ENCODE results near the gene LMX1B.
"Not testable (repeated sequence)": the region's sequence is repeated elsewhere in the genome, so short reads cannot be mapped to it uniquely, and the experiment has no call there.

The LMX1B gene

GRCh38 chr9:126578029-126578428 is 35.7 kb upstream of the LMX1B start:
- no peaks in the 10 kb centered on the region for H3K4me1 ChIP-seq (ENCODE audit: control insufficient read depth in 1 of 2, insufficient read depth in 1 of 2, low read depth in 1 of 2, low read length in 1 of 2)
- peaks cover 67% of the 10 kb centered on the region for H3K27me3 ChIP-seq
- no peaks in the 10 kb centered on the region for H3K36me3 ChIP-seq
- no peak for TF ChIP-seq CTCF (IDR thresholded peaks at IDR 0.05)
- H3K27ac ChIP-seq: no peak overlapping the region
- H3K4me3 ChIP-seq (ENCODE audit: low read depth in 1 of 2, low read length in 1 of 2): no peak overlapping the region
- no peaks in the 10 kb centered on the region for H3K9me3 ChIP-seq

GRCh38 chr9:126580319-126580718 is 33.4 kb upstream of the LMX1B start:
- H3K4me1 ChIP-seq (ENCODE audit: control insufficient read depth in 1 of 2, insufficient read depth in 1 of 2, low read depth in 1 of 2, low read length in 1 of 2); H3K4me3 ChIP-seq (ENCODE audit: low read depth in 1 of 2, low read length in 1 of 2); H3K36me3 ChIP-seq; H3K9me3 ChIP-seq; H3K27ac ChIP-seq: not testable (repeated sequence)
- H3K27me3 ChIP-seq: peaks cover 69% of the 10 kb centered on the region

GRCh38 chr9:126581893-126582292 is 31.8 kb upstream of the LMX1B start:
- Histone ChIP-seq H3K36me3 (no peaks in the 10 kb centered on the region), H3K27me3 (peaks cover 79% of the 10 kb centered on the region), H3K9me3 (no peaks in the 10 kb centered on the region), H3K4me3 (ENCODE audit: low read depth in 1 of 2, low read length in 1 of 2) (no peak overlapping the region), H3K27ac (no peak overlapping the region), H3K4me1 (ENCODE audit: control insufficient read depth in 1 of 2, insufficient read depth in 1 of 2, low read depth in 1 of 2, low read length in 1 of 2) (no peaks in the 10 kb centered on the region)
- TF ChIP-seq CTCF (IDR thresholded peaks at IDR 0.05): no peak

- H3K4me1 ChIP-seq (ENCODE audit: control insufficient read depth in 1 of 2, insufficient read depth in 1 of 2, low read depth in 1 of 2, low read length in 1 of 2): no peaks in the 10 kb centered on the region
- H3K9me3 ChIP-seq: no peaks in the 10 kb centered on the region
- no peak overlapping the region for H3K4me3 ChIP-seq (ENCODE audit: low read depth in 1 of 2, low read length in 1 of 2)
- TF ChIP-seq CTCF (IDR thresholded peaks at IDR 0.05): no peak
- H3K27me3 ChIP-seq: peaks cover 80% of the 10 kb centered on the region
- no peak overlapping the region for H3K27ac ChIP-seq
- H3K36me3 ChIP-seq: no peaks in the 10 kb centered on the region
Observed at GRCh38 chr9:126582427-126582826, 31.3 kb upstream of the LMX1B start.

- H3K9me3 ChIP-seq: no peaks in the 10 kb centered on the region
- no peaks in the 10 kb centered on the region for H3K4me1 ChIP-seq (ENCODE audit: control insufficient read depth in 1 of 2, insufficient read depth in 1 of 2, low read depth in 1 of 2, low read length in 1 of 2)
- H3K4me3 ChIP-seq (ENCODE audit: low read depth in 1 of 2, low read length in 1 of 2): no peak overlapping the region
- no peaks in the 10 kb centered on the region for H3K36me3 ChIP-seq
- no peak for TF ChIP-seq CTCF (IDR thresholded peaks at IDR 0.05)
- peaks cover 82% of the 10 kb centered on the region for H3K27me3 ChIP-seq
- no peak overlapping the region for H3K27ac ChIP-seq
Observed at GRCh38 chr9:126583144-126583760, 30.5 kb upstream of the LMX1B start.

- Histone ChIP-seq H3K27ac (no peak overlapping the region), H3K4me3 (ENCODE audit: low read depth in 1 of 2, low read length in 1 of 2) (no peak overlapping the region), H3K4me1 (ENCODE audit: control insufficient read depth in 1 of 2, insufficient read depth in 1 of 2, low read depth in 1 of 2, low read length in 1 of 2) (no peaks in the 10 kb centered on the region), H3K36me3 (no peaks in the 10 kb centered on the region), H3K27me3 (peaks cover 84% of the 10 kb centered on the region), H3K9me3 (no peaks in the 10 kb centered on the region)
- TF ChIP-seq CTCF (IDR thresholded peaks at IDR 0.05): no peak
Observed at GRCh38 chr9:126584611-126585010, 29.1 kb upstream of the LMX1B start.
